HL-60 (cell line): Measurements from ENCODE around the gene PSMD1.

Experiments used
- DNase-seq, 2 experiments: peaks; one replicate each; pipeline ENCODE4 v3.0.0-alpha.2; 2010 to 2020; ENCODE audit warnings: low read depth in 1 of 2, low spot score in 1 of 2
- H3K27ac ChIP-seq: fragments of 250-450 bp; sonication (Bioruptor Pico); replicated peaks from 2 replicates; pipeline ENCODE4 v1.5.1; 2020; ENCODE audit warnings: mild to moderate bottlenecking, moderate library complexity
- H3K27me3 ChIP-seq: fragments of 250-450 bp; sonication (Bioruptor Pico); 2 replicates; pipeline ENCODE4 v1.5.1; 2021; ENCODE audit warnings: mild to moderate bottlenecking, moderate library complexity; ENCODE audit not compliant: insufficient read depth, poor library complexity, severe bottlenecking
- H3K4me3 ChIP-seq: replicated peaks from 2 replicates; pipeline ENCODE4 v1.5.1; 2011; ENCODE audit warnings: mild to moderate bottlenecking, control low read depth, low read length; ENCODE audit not compliant: insufficient read depth
- GABPA ChIP-seq: IDR thresholded peaks from 2 replicates; pipeline ENCODE4 v1.6.1; 2012; ENCODE audit warnings: low read depth
- POLR2AphosphoS5 ChIP-seq: IDR thresholded peaks from 2 replicates; pipeline ENCODE4 v1.6.1; 2012; ENCODE audit warnings: low read depth
- SPI1 ChIP-seq: IDR thresholded peaks from 2 replicates; pipeline ENCODE4 v1.6.1; 2012; ENCODE audit warnings: low read depth, mild to moderate bottlenecking, borderline replicate concordance
- TF ChIP-seq, protein P1 (sequence below): IDR thresholded peaks from one replicate; pipeline ENCODE4 v1.5.1; 2011; ENCODE audit warnings: low read length, control low read depth, inconsistent platforms; ENCODE audit not compliant: insufficient read depth
- TF ChIP-seq, protein P2 (sequence below): IDR thresholded peaks from 2 replicates; pipeline ENCODE4 v1.6.1; 2012; ENCODE audit warnings: low read depth; ENCODE audit not compliant: insufficient replicate concordance

PSMD1 gene

DNA sequence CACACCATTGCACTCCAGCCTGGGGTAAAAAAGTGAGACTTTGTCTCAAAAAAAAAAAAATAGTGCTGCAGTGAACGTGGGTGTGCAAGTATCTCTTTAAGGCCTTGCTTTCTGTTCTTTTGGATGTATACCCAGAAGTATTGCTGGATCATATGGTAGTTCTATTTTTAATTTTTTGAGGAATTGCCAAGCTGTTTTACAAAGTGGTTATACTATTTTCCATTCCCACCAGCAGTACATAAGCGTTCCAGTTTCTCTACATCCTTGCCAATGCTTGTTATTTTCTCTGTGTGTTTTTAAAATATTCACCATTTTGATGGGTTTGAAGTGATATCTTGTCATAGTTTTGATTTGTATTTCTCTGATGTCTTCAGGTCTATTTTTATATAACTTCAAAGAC lies 154.8 kb downstream of the PSMD1 start:
- TF ChIP-seq, protein P1, sequence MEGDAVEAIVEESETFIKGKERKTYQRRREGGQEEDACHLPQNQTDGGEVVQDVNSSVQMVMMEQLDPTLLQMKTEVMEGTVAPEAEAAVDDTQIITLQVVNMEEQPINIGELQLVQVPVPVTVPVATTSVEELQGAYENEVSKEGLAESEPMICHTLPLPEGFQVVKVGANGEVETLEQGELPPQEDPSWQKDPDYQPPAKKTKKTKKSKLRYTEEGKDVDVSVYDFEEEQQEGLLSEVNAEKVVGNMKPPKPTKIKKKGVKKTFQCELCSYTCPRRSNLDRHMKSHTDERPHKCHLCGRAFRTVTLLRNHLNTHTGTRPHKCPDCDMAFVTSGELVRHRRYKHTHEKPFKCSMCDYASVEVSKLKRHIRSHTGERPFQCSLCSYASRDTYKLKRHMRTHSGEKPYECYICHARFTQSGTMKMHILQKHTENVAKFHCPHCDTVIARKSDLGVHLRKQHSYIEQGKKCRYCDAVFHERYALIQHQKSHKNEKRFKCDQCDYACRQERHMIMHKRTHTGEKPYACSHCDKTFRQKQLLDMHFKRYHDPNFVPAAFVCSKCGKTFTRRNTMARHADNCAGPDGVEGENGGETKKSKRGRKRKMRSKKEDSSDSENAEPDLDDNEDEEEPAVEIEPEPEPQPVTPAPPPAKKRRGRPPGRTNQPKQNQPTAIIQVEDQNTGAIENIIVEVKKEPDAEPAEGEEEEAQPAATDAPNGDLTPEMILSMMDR = no peak
- TF ChIP-seq POLR2AphosphoS5 = no peak
- no peak for TF ChIP-seq GABPA
- TF ChIP-seq, protein P2, sequence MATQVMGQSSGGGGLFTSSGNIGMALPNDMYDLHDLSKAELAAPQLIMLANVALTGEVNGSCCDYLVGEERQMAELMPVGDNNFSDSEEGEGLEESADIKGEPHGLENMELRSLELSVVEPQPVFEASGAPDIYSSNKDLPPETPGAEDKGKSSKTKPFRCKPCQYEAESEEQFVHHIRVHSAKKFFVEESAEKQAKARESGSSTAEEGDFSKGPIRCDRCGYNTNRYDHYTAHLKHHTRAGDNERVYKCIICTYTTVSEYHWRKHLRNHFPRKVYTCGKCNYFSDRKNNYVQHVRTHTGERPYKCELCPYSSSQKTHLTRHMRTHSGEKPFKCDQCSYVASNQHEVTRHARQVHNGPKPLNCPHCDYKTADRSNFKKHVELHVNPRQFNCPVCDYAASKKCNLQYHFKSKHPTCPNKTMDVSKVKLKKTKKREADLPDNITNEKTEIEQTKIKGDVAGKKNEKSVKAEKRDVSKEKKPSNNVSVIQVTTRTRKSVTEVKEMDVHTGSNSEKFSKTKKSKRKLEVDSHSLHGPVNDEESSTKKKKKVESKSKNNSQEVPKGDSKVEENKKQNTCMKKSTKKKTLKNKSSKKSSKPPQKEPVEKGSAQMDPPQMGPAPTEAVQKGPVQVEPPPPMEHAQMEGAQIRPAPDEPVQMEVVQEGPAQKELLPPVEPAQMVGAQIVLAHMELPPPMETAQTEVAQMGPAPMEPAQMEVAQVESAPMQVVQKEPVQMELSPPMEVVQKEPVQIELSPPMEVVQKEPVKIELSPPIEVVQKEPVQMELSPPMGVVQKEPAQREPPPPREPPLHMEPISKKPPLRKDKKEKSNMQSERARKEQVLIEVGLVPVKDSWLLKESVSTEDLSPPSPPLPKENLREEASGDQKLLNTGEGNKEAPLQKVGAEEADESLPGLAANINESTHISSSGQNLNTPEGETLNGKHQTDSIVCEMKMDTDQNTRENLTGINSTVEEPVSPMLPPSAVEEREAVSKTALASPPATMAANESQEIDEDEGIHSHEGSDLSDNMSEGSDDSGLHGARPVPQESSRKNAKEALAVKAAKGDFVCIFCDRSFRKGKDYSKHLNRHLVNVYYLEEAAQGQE = no peak
- TF ChIP-seq SPI1 = no peak
- DNase-seq = no peak
- Histone ChIP-seq H3K27me3 (no peaks in the 10 kb centered on the region), H3K27ac (no peak overlapping the region), H3K4me3 (no peak overlapping the region)

DNA sequence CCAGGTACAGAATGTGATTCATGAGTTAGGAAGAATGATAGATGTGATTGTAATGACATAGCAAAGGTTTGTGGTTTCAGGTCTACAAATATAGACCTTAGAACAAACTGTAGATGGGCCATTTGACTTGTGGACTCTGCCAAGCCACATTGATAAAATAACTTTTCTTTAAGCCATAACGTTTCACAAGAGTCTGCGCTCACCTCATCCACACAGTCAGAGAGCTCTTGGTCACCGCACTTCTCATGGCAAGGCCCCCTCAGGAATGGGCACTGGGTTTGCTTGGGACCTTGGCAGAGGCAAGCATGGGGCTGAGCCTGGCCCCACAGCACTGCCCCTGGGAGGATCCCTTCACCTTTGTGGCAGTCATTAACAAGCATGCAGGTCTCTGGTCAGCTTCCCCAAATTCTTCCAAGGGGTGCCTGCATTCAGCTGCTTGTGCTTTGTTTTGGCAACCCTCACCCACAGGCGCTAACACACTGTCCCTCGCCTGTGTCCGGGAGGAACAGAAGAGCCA lies 155.7 kb downstream of the PSMD1 start:
- DNase-seq = no peak
- TF ChIP-seq, protein P1 = no peak
- TF ChIP-seq POLR2AphosphoS5 (no peak), GABPA (no peak), SPI1 (no peak)
- TF ChIP-seq, protein P2 = no peak
- Histone ChIP-seq H3K27ac (no peak overlapping the region), H3K27me3 (no peaks in the 10 kb centered on the region), H3K4me3 (no peak overlapping the region)

DNA sequence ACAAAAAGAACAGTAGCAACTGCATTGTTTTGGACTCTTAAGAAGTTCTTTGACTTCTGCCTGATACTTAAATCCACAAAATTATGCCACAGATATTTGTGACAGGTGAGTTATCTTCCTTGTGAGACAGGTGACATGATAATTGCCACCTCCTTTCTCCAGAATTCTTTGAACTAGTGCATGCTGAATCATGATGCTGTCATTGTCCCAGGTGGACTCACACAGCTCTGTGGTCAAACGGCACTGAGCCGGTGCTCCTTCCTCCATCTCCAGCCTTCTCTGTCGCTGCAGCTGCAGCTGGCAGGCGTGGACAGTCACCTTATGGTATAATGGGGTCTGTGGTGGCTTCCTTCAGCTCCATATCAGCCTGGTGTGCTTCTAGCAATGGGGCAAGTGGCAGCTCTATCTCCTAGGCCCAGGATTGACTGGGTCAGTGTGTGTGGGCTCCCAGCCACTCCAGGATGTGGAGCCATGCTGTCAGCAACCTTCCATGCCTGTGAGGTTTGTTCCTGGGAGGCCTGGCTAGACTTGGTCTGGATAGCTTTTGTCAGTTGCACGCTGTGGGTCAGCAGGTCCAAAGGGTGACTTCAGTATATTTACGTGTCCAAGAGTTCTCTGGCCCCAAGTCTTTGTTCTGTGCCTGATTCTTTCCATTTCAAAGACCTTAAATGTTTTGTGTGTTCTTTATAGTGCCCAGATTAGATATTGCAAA lies 157.4 kb downstream of the PSMD1 start:
- DNase-seq = no peak
- TF ChIP-seq, protein P1 = no peak
- TF ChIP-seq, protein P2 = no peak
- TF ChIP-seq SPI1 (no peak), GABPA (no peak)

More for the DNA sequence above, 157.4 kb downstream of the PSMD1 start:
- H3K27me3 ChIP-seq = no peaks in the 10 kb centered on the region
- H3K4me3 ChIP-seq = no peak overlapping the region
- no peak overlapping the region for H3K27ac ChIP-seq
